GM21737 (cell line): ENCODE results near the gene CDC42.
"Not testable (repeated sequence)": the region's sequence is repeated elsewhere in the genome, so short reads cannot be mapped to it uniquely, and the experiment has no call there.

Experiments
- ATAC-seq: cut with Tn5 transposase; IDR thresholded peaks from one replicate; pipeline ENCODE4 v1.9.1; 2021; ENCODE audit warnings: mild to moderate bottlenecking, moderate library complexity; ENCODE audit not compliant: unreplicated experiment

Gene CDC42

DNA sequence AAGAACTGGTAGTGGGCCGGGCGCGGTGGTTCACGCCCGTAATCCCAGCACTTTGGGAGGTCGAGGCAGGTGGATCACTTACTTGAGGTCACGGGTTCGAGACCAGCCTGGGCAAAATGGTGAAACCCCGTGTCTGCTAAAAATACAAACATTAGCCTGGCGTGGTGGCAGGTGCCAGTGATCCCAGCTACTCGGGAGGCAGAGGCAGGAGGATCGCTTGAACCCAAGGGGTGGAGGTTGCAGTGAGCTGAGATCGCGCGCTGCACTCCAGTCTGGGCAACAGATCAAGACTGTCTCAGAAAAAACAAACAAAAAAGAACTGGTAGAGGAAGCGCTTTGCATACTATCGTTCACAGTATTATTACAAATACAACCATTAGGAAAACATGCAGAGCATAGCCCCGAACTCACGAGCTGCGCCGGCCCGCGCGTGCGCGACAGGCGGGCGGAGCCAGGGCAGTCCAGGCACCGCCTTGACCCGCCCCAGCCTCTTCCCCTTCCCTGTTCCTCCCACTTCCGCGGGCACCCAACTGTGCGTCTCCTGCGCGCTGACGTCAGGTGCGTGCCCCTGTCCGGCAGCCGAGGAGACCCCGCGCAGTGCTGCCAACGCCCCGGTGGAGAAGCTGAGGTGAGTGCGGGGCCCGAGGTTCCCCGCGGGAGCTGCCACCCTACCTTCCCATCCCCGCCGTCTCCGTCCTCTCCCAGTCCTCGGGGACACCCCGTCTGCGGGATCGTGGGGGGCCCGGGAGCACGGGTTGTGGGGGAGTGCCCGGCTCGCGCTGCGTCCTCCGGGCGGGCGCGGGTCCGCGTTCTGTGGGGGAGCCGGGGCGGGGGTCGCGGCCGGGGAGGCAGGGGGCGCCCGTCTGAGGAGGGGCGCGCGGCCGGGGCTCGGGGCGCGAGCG lies at the start of gene CDC42:
CDC42 (plus strand) TSS at position 595 of the 902 bp plus-strand sequence. CDS start 25,770 bp downstream, outside the sequence.
- ATAC-seq, result peak; percentile 89

DNA sequence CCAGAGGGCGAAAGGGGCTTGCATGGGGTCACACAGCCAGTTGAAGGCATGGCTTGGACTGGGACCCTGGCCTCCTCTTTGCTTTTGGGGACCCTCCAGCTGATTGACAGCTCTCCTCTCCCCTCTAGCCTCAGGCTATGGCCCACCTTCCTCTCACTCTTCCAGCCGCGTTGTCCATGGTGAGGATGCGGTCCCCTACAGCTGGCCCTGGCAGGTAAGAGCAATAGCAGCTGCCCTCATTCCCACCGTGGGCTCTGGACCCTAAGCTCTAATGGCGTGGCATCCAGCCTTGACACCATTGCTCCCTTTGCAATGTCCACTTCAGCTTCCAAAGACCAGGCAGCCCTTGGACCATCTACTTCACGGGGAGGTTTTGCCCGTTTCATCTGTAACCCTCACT lies 49.6 kb upstream of the CDC42 start:
- ATAC-seq, result not testable (repeated sequence)

DNA sequence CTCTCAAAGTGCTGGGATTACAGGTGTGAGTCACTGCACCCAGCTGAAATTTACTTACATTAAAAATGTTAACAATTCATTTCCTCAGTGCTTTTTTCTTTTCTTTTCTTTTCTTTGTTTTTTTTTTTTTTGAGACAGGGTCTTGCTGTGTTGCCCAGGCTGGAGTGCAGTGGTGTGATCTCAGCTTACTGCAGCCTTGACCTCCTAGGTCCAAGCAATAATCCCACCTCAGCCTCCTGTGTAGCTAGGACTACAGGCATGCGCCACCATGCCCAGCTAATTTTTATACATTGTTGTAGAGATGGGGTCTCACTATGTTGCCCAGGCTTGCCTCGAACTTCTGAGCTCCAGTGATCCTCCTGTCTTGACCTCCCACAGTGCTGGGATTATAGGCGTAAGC lies 48.5 kb upstream of the CDC42 start:
- ATAC-seq, result not testable (repeated sequence)

DNA sequence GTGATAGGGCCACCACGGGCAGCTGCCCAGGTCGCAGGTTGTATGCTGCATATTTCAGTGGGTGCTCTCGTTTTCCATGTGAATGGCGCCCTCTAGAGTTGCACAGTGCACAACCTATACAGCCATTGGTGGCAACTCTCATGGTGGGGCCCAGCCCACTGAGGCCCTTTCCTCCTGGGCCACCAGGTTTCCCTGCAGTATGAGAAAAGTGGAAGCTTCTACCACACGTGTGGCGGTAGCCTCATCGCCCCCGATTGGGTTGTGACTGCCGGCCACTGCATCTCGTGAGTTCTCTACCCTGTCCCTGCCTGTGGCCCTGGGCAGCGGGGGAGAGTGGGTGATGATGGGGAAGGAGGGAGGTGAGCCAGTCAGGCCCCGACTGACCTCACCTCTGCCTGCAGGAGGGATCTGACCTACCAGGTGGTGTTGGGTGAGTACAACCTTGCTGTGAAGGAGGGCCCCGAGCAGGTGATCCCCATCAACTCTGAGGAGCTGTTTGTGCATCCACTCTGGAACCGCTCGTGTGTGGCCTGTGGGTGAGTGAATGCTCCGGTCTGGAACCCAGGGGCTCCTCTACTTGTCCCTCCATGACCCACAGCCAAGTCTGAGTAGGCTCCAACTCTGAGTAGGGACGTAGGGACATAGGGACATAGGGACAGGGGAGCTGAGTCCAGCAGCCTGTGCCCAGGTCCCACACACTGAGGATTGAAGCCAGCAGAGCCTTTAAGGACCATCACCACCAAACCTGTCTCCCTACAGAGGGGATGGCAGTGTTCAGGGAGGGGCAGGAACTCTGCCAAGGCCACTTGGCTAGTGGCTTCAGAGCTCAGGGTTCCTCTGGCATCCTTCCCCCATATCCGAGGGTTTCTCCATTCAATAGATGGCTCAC lies 47.0 kb upstream of the CDC42 start:
- not testable (repeated sequence) for ATAC-seq

DNA sequence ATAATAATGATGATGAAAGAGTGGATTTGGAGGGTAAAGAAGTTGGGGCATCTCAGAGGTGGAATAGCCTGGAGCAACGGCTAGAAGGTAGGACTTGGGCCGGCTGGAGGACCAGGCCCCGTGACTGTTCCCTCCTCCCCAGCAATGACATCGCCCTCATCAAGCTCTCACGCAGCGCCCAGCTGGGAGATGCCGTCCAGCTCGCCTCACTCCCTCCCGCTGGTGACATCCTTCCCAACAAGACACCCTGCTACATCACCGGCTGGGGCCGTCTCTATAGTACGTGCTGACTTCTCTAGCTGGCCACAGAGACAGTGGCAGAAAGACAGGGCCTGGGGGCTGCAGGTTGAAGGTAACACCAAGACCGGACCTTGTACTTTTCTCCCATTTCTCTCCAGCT lies 45.8 kb upstream of the CDC42 start:
- ATAC-seq, result not testable (repeated sequence)

DNA sequence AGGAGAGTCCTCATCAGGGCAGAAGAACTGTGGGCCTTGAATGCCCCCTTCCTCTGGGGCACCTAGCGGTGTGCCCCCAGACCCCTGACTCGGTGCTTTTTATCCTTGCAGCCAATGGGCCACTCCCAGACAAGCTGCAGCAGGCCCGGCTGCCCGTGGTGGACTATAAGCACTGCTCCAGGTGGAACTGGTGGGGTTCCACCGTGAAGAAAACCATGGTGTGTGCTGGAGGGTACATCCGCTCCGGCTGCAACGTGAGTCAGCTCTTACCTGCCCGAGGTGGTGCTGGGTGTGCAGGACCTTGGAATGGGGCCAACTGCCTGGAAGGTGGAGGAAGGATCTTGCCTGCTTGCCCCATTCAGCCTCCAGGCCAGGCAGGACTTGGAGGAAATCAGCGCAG lies 45.2 kb upstream of the CDC42 start:
- ATAC-seq, result not testable (repeated sequence)

DNA sequence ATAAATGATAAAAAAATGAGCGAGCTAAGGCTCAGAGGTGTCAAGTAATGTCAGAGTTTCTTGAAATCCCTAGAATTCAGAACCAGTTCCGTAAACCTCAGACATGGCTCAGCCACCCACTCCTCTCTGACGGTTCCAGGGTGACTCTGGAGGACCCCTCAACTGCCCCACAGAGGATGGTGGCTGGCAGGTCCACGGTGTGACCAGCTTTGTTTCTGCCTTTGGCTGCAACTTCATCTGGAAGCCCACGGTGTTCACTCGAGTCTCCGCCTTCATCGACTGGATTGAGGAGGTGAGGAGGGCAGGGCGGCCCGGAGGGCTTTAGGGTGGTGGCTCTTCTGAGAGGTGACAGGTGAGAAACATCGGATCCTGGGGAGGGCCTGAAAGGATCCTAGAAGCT lies 42.9 kb upstream of the CDC42 start:
- ATAC-seq, result not testable (repeated sequence)

DNA sequence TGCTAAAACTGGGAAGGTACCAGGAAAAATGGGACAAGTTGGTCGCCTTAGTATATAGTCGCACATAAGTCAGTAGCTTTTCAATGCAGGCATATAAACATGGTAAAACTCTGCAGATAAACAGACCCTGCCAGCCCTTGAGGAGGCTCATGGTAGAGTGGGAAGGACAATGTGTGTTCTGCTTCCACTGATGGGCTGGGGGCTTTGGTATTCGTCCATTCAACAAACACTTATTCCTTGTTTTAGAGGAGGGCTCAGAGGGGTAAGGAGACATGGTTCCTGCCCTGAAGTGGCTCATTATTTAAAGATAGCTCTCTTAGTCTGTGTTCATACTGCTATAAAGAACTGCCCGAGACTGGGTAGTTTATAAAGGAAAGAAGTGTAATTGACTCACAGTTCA lies 39.8 kb upstream of the CDC42 start:
- not testable (repeated sequence) for ATAC-seq

DNA sequence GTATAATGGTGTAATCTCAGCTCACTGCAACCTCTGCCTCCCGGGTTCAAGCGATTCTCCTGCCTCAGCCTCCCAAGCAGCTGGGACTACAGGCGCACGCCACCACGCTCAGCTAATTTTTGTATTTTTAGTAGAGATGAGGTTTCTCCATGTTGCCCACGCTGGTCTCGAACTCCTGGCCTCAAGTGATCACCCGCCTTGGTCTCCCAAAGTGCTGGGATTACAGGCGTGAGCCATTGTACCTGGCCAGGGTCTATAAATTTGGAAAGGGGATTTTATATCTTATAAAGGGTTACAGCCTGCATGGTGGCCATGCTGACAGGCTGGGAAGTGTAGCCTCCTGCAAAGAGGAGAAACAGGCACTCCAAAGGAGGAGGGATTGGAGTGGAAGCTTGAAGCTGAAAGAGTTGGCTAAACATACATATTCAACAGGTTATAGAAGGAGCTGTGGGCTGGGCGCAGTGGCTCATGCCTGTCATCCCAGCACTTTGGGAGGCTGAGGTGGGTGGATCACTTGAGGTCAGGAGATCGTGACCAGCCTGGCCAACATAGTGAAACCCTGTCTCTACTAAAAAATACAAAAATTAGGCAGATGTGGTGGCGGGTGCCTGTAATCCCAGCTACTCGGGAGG lies 37.8 kb upstream of the CDC42 start:
- ATAC-seq, result not testable (repeated sequence)

DNA sequence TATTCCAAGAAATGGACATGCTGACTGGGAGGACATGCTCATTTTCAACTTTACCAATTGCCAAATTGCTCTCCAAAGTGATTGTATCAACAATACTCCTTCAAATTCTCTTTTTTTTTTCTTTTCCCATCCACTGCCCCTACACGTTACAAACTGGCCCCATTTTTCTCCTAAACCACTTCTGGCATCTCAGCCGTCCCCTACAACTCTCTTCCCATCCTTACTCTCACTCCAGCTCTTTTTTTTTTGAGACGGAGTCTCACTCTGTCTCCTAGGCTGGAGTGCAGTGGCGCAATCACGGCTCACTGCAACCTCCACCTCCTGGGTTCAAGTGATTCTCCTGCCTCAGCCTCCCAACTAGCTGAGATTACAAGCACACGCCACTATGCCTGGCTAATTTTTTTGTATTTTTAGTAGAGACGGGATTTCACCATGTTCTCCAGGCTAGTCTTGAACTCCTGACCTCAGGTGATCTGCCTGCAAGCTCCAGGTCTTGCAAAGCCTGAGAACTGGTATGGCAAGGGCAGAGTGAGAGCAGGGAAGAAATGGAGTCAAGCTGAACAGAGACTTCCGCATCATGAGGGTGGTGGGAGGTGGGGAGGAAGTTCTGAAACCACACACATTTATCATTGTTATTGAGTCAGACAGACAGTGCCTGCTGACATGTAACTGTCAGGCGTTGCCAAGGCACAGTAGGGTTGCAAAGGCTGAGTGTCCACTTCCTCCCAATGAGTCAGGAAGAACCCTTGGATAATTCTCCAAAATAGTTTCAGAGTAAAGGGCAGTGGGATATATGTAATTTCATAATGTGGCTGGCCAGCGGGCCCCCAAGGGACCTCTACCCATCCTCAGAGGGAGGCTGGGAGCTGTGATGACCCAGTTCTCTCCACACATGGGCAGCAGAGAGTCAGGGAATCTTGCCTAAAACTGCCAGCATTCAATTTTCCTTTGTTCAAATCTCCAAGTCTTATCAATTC lies 33.6 kb upstream of the CDC42 start:
- no peak for ATAC-seq

DNA sequence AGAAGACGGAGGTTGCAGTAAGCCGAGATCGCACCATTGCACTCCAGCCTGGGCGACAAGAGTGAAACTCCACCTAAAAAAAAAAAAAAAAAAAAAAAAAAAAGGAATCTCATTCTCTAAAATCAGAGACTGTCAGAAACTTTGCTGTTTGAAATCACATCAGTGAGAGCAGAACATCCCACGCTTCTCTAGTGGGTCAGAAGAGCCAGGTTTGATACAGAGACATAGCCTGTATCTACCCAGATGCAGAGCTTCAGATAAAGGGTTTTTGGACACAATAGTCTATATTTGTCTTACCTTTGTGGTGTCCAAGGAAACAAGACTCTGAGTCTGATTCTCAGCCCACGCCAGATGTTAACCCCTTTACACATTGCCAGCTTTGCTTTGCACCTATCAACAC lies 31.4 kb upstream of the CDC42 start:
- ATAC-seq, result no peak

DNA sequence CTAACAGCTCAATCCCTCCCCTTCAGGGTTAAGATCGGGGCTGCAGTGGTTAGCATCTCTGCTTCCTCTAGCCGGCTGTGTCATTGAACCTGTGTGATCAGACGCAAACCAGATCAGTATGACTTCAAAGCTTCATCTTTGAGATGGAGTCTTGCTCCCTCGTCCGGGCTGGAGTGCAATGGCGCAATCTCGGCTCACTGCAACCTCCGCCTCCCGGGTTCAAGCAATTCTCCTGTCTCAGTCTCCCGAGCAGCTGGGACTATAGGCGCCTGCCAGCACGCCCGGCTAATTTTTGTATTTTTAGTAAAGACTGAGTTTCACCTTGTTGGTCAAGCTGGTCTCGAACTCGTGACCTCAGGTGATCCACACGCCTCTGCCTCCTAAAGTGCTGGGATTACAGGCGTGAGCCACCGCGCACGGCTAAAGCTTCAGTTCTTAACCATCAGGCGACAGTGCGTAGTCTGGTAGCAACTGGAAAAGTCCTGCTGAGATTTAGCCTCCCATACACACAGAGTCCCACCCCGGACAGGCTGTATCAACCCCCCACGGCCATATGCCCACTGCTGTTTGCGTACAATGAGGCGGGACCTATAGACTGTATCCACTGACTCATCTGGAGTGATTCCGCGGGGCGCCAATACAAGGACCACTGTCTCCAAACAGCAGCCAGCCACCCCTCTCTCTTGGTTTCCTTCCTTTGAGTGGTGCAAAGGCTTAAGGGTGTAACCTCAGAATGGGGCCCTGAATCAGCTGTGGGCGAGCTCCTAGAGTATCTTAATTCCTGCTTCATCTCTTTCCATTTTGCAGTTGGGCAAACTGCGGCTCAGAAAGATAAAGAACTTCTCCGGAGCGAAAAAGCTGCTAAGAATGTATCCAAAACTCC lies 27.8 kb upstream of the CDC42 start:
- peak; percentile 44 for ATAC-seq

DNA sequence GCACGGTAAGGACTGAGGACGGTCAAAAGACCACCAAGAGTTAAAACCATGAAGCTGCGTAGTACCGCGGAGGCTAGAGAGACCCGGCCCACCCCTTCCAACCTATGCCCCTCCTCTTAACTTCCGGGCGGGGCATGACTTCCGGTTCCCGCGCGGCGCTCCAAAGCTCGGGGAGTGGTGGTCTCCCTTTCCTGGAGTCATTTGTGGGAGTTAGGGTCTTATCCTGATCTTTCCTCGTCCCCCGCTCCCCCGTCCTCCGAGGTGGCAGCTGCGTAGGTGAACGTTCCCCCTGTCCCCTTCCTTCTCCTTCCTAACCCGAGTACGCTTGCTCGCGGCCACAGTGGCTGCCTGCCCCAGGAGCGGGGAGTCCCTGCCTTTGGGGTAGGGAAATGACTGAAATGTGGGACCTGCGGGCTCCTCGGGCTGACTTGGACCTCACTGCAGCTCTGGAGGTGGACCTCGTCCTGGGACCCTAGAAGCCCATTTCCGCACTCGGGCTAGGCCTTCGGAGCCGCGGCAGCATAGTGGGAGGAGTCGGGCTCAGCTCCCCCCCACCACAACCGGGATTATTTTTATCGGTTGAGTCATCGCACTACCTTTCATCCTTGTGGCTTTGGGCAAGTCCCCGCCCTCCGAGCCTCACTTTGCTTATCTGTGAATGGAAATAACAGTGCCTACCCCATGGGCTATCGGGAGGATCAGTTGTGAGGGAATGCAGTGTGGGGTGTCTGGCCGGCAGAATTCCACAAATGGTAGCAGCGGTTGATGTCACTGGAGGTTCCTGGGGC lies 26.9 kb upstream of the CDC42 start:
- ATAC-seq, result peak; percentile 59

DNA sequence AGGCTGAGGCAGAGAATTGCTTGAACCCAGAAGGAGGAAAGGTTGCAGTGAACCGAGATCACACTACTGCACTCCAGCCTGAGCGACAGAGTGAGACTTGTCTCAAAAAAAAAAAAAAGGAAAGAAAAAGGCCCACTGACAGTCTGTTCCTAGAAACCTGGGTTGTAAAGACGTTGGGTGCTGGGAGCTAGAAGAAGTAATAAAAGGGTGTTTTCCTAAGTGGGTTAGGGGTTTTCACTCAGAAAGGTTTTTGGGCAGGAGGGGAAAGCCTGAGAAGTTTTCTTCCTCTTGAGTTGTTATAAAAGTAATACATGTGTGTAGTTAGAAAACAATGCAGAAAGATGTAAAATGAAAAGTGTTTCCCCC lies 25.6 kb upstream of the CDC42 start:
- no peak for ATAC-seq

DNA sequence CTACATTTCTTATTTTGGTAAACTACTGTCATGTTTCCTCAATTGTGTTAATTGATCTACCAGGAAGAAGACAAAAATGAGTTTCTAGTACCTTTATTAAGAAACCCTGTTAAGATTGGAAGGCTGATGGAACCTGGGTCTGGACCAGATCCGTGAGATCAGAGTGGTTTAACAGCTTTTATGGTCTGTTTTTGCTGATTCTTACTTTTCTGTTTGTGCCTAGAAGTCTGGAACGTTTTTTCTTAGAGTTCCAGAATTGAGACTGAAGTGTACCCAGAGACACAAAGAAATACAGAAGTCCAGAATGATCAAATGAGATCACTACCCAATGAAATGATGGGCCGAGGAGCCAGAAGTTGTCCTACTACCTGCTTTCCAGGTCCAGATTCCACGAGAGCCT lies 22.5 kb upstream of the CDC42 start:
- ATAC-seq, result no peak

DNA sequence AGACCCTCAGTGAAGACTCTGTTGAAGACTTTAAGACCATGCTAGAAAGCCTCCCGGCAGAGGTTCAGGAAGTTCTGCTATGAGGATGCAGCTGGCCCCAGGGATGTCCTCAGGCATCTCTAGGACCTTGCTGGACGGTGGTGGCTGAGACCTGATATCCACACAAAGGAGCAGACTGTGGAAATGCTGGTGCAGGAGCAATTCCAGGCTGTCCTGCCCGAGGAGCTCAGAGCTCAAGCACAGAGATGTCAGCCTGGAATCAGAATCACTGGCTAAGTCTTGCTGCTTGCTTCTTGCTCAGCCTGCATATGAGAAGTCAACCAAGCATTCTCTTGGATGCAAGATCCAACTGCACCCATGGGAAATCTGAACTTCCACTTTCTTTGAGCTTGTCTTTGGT lies 22.0 kb upstream of the CDC42 start:
- no peak for ATAC-seq

DNA sequence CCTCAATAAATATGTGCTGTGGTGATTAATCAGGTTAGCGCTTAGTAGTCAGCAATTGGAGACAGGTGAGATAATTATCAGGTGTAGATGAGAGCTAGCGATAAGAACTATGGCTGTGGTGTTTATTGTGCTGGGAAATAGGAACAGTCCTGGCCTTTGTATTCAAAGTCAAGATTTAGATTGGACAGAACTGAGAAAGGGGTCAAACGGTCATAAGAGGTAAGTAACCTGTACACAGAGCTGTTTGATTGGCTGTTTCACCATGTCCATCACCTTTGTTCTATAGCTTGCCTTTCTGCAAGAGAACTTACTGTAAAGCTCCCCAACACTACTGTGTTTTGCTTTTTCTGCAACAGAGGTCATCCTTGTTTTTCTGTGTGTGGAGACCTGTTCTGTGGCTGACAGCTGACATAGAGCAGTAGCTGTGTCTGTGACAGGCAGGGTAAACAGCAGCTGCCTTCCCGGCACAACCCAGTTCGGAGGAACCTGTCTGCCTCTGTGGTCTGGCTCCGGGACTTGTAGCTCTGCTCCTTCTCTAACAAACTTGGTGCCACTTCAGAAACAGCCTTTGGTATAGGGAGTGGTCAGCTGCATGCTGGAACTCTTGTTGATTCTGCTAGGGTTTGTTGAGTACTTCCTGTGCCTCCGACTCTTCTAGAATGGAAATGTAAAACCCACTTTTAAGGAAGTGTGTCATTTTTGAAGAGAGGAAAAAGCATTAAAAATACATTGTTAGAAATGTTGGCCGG lies 21.1 kb upstream of the CDC42 start:
- no peak for ATAC-seq

DNA sequence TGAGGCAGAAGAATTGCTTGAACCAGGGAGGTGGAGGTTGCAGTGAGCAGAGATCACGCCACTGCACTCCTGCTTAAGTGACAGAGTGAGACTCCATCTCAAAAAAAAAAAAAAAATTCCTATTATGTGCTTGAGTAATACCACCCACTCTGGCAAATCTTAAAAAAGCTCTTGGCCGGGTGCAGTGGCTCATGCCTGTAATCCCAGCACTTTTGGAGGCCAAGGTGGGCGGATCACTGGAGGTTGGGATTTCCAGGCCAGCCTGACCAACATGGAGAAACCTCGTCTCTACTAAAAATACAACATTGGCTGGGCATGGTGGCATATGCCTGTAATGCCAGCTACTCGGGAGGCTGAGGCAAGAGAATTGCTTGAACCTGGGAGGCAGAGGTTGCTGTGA lies 17.7 kb upstream of the CDC42 start:
- not testable (repeated sequence) for ATAC-seq
